GM12801 (cell line): ENCODE data around the gene POLR3H.

ENCODE experiments used
- TF ChIP-seq, protein P1 (sequence below): IDR thresholded peaks from one replicate; pipeline ENCODE4 v1.5.1; 2011; ENCODE audit warnings: control low read depth; ENCODE audit not compliant: insufficient read length; ENCODE audit errors: extremely low read depth

POLR3H gene

GRCh38 chr22:41524809-41525449, 19.3 kb downstream of the POLR3H start:
- TF ChIP-seq, protein P1, sequence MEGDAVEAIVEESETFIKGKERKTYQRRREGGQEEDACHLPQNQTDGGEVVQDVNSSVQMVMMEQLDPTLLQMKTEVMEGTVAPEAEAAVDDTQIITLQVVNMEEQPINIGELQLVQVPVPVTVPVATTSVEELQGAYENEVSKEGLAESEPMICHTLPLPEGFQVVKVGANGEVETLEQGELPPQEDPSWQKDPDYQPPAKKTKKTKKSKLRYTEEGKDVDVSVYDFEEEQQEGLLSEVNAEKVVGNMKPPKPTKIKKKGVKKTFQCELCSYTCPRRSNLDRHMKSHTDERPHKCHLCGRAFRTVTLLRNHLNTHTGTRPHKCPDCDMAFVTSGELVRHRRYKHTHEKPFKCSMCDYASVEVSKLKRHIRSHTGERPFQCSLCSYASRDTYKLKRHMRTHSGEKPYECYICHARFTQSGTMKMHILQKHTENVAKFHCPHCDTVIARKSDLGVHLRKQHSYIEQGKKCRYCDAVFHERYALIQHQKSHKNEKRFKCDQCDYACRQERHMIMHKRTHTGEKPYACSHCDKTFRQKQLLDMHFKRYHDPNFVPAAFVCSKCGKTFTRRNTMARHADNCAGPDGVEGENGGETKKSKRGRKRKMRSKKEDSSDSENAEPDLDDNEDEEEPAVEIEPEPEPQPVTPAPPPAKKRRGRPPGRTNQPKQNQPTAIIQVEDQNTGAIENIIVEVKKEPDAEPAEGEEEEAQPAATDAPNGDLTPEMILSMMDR = no peak

GRCh38 chr22:41524251-41524661, 20.0 kb downstream of the POLR3H start:
- TF ChIP-seq, protein P1 = no peak

DNA sequence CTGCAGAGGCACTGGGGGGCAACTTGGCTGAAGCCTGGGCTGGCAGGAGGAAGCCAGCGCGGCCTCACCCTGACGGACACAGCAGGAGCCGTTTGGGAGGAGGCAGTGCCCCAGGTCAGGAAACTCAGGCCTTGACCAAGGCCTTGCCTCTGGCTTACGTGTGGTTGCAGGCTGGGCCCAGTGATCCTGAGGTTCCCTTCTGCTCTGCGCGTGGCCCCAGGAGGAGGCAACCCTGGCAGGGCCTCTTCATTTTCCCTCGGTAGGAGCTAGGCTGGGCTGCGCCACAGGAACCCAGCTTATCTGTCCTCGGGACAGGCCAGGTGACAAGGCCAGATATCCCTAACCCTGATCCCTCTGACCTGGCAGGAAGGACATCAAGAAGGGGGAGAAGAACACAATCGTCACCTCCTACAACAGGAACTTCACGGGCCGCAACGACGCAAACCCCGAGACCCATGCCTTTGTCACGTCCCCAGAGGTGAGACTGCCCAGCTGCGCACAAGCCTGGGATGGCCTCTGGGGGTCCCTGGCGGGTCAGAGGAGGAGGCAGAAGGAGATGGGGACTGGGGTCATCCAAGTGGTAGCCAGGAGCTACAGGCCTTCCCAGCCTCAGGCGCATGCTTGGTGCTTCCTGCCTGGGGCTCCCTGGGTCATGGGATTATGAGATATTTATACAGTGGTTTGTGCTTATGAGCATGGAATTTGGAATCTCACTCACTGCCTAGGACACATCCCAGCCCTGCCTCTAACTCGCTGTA, 20.6 kb downstream of the POLR3H start:
- TF ChIP-seq, protein P1 = no peak

GRCh38 chr22:41522813-41523212, 21.5 kb downstream of the POLR3H start:
- TF ChIP-seq, protein P1 = no peak

DNA sequence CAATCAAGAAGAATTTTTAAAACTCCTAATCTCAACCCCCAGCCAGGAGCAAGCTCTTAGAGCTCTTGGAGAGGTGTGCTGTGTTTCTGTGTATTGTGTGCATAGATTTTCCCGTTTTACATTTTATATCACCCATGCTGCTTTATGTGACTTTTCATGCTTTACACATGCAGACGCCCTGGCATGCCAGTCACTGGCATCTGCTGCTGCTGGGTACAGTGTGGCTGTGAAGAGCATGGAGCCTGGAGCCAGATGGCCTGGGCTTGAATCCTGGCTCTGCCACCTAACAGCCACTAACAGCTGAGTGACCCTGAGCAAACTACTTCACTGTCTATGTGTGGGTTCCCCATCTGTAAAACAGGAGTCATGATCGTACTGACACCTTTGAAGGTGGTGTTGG, 23.1 kb downstream of the POLR3H start:
- TF ChIP-seq, protein P1 = no peak

DNA sequence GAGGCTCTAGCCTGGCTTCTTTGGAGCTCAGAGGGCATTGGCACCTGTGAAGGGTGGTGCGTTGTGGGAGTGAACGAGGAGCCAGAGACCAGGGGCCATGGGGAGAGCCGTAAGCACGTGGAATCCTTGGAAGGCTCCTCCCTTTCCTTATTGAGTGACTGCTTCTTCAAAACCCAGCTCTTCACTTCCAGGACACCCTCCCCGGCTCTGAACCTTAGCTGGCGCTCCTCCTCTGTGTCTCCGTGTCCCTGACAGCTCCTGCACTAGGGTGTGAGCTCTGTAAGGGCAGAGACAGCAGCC, 26.3 kb downstream of the POLR3H start:
- TF ChIP-seq, protein P1 = no peak

DNA sequence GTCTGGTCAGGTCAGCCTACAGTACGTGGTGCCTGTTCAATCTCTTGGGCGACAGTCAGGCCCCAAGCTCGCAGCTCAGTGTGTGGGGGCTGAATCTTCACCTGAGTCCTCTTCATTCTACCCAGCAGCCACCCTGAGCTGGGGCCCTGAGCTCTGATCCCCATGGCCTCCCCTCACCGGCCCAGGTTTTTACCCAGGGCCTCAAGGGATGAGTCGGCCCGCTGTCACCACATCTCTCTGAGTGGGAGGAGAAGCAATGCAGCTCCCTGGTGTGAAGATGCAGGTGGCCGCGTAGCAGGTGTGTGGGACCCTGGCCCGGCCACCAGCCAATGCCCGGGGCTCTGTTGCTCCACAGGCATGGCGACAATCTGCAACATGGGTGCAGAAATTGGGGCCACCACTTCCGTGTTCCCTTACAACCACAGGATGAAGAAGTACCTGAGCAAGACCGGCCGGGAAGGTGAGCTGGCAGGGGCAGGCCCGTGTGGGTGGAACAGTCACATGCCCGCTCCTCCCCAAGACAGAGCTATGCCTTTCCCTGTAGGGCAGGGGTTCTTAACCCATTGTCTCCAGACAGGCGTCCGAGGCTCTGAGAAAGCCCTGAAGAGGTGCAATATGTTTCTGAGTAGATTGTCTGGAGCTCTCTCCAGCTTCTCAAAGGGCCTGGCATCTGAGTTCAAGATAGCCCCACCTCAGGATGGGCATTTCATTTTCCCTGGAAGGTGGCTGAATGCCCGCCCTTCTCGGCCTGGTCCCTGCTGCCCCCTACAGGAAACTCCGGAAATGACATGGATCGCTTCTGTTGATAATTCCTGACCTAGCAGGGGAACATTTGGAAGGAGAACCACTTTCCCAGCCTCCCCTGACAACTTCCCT, 26.9 kb downstream of the POLR3H start:
- TF ChIP-seq, protein P1 = no peak
